Stimulated activated CD4-positive, alpha-beta T cell treated with anti-CD3 and anti-CD28 coated beads, Interleukin-1b, Interleukin-23, amount 100 ng/mL, for 1 hour (primary cell): ENCODE results near the gene ATP13A3.
A peak's percentile ranks its signal among the peaks of the same experiment; 100 is the strongest.
"Not testable (repeated sequence)": the region's sequence is repeated elsewhere in the genome, so short reads cannot be mapped to it uniquely, and the experiment has no call there.

Source experiments
- DNase-seq, 2 donors: peaks; one replicate each; pipeline ENCODE4 v3.0.0-alpha.2; 2020; ENCODE audit warnings: low read depth in 2 of 2

Gene ATP13A3

DNA sequence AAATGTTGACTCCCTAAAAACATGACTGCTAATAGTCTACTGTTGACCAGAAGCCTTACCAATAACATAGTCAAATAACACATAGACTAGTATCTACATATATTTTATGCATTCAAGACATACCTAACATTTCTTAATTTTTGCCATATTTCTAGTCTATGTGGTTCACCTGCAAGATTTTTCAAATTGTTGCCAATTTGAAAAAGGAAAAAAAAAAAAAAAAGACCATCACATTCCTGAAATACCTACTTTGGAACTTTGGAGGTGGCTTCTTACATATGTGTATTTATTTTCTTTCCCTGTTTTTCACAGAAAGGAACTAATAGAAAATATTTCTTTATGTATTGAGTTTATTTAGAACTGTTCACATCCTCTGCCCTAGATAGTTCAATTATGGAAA, 13.4 kb upstream of the ATP13A3 start:
- DNase-seq = no peak

DNA sequence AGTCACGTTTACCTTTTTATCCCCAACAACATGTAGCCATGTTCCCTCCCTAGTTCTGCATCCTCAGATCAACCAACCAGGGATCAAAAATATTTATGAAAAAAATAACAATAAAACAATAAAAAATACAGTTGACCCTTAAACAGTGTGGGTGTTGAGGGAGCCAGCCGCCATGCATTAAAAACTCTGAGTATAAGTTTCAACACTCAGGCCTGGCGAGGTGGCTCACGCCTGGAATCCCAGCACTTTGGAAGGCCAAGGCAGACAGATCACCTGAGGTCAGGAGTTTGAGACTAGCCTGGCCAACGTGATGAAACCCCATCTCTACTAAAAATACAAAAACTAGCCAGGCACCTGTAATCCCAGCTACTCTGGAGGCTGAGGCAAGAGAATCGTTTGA, 12.7 kb upstream of the ATP13A3 start:
- not testable (repeated sequence) for DNase-seq

DNA sequence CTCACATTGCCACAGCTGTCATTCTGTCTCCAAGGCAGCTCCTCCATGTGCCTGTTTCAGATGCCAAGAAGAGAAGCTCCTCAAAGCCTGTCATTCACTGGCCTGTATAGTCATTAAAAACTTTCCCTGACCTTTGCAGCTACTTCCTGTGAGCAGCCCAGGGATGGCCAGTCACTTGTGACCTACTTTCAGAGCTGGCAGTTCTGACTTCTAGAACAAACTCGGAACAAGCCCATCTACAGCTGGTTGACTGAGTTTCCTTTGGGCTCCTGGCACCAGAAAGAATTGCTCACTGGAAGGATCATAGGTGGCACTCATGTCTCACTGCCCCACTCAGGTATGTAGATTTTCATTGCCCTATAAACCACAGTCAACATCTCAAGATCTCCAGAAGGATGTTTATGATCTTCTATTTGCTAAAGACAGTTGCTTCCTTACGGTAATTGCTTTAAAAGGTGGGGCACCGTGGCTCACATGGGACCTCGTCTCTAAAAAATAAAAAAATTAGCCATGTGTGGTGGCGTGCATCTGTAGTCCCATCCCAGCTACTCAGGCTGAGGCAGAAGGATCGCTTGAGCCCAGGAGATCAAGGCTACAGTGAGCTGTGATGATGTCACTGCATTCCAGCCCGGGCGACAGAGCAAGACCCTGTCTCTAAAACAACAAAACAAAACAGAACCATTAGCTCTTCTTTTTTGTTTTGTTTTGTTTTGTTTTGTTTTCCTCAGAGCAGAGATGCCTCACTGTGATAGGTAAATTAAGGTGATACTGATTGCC, 11.2 kb upstream of the ATP13A3 start:
- no peak for DNase-seq

DNA sequence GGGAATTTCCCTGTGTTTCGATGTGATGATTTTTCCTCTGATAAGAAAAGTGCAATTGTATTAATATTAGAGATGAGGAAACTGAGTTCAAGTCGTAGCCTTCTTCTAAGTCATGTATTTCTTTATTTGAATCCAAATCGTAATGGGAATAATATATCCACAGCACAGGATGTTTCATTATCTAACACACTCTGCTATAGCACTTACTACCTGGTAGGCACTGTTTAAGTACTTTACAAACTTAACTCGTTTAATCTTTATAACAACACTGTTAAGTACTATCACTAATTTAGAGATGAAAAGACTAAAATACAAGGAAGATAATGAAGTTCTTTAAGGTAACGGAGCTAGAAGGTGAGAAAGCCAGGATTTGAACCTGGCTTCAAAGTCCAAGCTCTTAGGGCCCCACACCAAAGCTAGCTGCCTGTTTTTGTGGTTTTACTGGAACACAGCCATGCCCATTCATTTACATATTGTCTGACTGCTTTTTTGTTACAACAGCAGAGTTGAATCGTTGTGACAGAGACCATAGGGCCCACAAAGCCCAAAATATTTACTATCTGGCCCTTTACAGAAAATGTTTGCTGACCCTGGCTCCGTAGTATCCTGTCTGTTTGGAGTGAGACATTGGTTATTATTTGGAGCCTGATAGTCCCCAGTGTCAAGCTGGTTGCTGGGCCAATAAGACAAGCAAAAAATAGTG, 9.6 kb upstream of the ATP13A3 start:
- no peak for DNase-seq

DNA sequence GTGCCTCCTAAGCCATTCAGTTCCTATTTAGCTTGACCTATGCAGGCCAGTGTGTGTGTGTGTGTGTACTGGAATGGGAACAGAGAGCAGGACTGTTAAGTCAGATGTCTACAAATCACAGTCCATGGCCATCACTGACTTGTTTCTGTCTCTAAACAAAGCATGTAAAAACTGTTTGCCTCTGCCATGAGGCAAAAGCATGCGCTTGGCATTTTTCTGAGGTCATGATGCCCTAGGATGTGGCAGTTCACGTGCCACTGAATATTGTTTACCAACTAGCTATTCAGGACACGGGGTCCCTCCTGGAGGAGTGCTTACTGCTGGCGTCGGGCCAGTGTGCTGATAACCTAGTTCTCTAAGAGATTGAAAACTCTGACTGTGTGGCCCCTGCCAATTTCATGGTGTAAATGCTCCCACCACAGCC, 8.2 kb upstream of the ATP13A3 start:
- no peak for DNase-seq

DNA sequence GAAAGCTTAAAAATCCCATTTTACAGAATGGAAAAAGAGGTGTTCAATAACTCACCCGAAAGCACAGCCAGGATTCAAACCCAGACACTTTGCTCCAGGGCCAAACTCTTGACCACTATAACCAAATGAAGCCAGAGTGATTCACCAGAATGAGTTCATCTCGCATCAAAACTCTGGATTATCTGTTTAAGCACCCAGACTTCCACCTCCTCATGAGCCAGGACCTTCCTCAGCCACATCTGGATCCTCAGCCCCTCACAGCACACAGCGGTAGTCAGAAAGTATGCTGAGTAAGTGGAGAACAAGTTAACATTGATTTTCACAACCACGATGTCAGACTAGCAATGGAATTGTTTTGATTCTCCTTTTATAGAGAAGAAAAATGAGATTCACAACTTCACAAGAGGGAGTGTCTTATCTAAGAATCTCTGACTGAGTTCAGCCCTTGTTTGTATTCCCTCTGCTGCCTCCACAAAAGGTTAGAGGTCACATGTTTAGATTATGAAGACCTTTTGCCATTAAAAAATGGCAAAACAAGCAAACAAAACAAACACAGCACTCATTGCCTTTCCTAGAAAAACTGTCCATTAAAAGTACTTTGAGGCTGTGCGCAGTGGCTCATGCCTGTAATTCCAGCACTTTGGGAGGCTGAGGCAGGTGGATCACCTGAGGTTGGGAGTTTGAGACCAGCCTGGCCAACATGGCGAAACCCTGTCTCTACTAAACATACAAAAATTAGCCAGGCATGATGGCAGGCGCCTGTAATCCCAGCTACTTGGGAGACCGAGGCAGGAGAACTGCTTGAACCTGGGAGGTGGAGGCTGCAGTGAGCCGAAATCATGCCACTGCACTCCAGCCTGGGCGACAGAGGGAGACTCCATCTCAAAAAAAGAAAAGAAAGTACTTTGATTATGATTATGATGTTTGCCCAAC, 7.5 kb upstream of the ATP13A3 start:
- not testable (repeated sequence) for DNase-seq

DNA sequence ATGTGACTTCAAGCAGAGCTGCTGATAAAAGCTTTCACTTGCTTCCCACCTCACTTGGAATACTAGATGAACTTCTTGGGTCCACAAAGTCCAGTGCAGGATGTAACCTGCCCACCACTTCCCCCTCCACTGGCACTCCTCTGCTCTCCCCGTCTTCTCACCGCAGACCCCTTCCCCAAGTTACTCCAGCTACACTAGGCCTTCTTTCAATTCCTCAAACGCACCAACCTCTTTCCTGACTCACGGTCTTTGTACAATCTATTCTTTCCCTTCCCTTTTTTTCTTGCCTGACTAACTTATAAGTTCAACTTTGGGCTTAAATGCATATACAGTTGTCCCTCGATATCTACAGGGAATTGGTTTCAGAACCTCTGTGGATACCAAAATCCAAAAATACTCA, 5.2 kb upstream of the ATP13A3 start:
- no peak for DNase-seq

DNA sequence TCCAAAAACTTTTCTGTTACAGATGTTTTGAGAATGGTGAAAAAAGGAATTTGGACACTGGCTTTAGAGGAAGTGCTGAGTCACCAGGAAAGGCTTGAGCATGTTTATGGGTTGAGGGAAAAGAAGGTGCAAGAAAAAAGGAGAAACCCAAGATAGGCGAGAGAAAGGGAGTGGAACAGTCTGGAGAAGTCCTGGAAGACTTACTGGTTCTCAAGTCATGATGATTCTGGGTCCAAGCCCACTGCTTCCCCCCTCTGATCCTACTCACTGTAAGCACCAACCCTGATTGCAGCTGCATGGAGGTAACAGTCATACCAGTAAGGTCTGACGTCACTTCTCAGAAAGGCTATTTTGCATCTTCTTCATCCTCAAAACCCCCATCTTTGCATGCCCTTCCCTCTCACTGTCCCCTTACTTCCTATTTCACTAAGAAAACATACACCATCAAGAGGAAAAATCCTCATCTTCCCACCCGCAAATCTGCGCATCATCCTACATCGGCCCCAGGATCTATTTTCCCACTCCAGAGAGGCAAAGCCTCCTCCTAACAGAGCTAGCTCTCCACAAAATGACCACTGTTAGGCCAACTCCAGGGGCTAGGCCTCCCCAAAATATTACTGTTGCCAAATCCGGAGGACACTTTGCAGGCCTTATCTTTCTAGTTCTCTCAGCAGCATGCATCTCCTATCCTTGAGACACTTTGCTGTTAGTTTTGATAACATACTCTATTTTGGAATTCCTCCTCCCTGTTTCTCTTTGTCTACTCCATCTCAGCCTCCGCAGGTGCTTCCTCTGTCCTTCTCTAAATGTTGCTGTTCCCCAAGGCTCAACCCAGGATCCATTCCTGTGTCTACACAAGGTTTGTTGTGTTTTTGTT, 3.2 kb upstream of the ATP13A3 start:
- DNase-seq = no peak

DNA sequence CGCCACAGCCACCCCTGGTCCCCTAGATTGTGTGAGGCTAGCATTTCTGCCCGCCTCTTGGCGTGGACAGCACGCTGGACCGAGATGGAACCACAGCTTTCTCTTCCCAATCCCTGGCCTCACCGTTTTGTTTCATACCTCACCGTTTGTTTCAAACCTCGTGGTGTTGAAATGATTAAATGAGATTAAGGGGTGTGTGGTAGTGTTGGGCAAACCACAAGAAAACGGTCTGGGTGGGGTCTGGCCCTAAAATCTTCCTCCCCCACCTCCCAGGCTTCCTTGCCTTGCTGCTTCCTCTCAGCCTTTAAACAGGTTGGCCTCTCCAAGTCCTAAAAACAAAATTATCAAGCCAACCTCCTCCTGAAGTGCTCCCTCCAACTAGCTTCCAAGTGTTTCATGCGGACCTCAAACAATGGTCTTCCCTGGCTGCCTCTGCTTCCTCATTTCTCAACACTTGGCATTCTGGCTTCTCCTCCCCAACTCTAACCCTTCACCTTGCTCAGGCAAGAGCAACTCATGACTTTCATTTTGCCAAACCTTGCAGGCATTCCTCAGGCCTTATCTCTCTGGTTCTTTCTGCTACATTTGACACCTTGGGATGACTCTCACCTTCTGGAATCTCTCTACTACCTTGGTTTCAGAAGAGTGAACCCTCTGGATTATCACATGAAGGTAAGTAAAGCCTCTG, 1.4 kb upstream of the ATP13A3 start:
- no peak for DNase-seq

DNA sequence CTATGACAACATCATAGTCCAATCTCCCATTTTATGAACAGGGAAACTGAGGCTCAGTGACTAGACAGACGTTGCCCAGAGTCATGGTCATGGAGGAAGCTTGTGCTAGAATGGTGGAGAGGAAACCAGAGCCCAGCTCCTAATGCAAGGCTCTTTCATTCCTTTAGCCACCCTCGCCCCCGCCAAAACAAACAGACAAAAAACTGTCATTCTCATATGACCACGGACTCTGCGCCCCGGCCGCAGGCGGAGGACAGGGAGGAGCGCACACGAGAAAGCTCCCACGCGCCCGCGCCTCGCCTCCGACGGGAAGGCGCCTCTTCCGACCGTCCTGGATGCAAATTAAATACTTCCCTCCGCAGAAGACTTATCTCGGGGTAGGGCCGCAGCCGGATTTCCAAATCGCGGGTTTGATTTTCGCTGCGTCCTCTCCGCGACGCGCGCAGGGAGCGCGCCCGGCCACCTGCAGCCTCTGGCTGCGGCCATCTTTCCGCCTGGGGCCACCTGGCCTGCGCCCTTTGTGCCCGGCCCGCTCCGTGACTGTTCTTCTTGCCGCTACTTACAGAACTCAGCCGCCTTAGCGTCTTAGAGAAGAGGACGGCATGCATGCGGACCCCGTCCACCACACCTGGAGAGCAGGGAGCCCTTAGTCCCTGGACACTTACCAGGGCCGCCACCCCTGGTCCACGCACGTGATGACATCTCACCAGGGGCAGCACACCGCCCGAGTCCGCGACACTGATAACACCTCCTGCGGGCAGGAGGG, 670 bp upstream of the ATP13A3 start:
- no peak for DNase-seq

DNA sequence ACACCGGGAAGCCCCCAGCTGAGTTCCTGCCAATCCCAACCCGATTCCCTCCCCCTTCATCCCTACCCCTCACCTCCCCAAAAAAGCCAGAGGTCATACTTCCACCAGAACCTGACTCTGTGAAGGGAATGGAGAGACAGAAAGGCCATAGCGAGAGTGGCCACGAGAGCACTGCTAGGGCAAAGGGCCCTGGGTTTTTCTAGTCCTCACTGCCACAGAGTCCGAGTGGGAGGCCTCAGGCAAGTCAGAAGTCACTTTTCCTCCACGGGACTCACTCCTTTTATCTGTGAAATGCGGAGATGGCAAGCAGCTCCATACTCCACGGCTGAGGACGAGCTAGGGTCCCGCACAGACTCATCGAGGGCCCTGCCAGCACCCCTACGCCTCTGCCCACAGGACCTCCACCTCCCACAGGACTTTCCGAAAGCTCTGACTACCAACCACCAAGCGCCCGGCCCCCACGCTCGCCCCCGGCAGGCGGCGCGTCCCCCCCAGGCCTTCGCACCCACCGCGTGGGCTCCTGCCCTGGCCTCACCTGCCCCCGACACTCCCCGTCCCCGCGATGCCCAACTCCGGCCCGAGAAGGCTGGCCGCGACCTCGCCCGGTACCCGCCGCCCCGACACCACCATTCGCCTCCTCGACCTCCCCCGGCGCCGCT, 792 bp downstream of the ATP13A3 start:
- peak; percentile 26 to 32 for DNase-seq

DNA sequence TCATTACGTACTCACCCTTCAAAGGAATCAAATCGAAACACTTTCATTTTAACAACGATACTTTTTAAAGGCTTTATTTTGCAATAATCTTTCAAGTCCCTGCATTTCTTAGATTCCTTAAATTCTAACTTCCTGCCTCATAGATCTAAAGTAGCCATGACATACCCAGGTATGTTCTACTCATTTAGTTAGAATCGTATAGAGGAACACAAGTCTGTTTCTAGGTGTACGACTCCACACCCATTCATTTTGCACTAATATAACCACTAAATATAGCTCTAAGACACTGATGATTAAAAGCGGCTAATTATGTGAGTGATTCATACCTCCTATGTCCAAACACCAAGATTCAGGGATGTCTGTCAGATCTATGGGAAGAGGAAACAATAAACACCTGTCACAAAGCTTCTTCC, 1.3 kb downstream of the ATP13A3 start:
- no peak for DNase-seq

DNA sequence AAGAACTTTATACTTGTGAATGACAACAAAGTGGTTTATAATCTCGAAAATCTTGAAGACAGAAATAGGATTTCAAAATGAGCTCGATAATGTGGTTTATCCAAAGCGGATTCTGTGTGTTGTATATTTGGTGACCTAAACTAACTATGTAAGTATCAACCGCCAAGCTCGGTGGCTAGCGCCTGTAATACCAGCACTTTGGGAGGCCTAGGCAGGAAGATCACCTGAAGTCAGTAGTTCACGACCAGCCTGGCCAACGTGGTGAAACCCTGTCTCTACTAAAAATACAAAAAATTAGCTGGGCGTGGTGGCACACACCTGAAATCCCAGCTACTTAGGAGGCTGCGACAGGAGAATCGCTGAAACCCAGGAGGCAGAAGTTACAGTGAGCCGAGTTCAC, 2.2 kb downstream of the ATP13A3 start:
- DNase-seq = no peak

DNA sequence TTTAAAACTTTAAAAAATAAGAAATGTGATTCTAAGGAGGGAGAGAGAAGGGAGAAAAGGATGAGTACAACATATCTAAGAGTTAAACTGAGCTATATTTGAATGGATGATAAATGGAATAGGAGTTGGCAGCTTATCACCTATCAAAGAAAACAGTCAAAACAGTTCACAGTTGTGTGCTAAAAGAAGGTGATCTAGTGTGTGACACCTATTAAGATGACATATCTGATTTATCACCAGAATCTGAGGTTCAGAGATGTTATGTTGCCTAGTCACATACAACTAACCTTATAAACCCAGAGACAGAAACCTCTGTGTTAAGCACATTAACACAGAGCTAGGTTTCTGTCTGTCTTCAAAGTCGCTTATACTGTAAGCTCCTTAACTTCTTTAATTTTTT, 3.0 kb downstream of the ATP13A3 start:
- DNase-seq = no peak

DNA sequence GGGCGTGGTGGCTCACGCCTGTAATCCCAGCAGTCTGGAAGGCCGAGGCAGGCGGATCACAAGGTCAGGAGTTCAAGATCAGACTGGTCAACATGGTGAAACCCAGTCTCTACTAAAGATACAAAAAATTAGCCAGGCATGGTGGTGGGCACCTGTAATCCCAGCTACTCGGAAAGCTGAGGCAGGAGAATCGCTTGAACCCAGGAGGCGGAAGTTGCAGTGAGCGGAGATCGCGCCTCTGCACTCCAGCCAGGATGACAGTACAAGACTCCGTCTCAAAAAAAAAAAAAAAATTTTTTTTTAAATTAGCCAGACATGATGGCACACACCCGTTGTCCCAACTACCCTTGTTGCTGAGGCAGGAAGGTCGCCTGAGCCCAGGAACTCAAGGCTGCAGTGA, 4.0 kb downstream of the ATP13A3 start:
- not testable (repeated sequence) for DNase-seq

DNA sequence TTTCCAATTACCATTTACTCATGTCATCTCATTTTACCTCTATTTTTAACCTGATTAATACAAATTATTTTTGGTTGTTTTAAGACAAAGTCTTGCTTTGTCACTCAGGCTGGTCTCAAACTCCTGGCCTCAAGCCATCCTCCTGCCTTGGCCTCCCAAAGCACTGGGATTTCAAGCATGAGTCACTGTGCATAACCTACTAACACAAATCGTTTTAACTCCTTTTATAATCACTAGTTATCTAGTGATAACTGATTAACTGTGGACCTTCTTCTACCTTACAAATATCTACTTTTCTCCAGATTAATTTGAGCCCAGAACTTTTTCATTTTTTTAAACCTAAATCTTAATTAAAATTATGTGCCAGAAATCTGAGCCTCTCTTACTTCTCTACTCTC, 4.6 kb downstream of the ATP13A3 start:
- no peak for DNase-seq

DNA sequence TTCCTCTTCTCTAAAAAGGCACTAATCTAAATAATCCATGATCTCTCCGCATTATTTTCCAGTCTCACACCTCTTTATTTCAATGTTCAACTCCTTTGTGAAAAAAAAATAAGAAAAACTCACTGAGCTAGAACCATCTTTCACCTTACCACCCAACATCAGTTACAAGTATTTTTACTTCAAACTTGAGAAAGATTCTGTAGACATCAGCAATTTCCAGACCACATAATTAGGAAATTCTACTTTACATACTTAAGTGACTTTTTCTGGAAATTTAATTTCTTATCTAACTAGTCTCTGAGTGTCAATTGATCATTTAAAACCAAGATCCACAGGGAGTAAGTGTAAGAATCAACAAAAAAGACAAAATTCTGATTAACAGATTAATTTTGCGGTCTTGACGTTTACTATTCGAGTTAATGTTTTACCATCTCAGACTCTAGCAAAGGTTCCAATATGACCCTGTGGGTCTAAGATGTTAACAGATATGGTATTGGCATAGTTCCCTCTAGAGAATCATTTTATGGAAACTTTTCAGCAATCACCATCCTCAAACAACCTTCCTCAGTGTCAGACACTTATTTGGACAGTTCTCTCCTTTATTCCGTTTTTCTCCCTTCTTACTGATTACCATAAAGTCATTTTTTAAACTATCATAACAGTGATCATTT, 5.1 kb downstream of the ATP13A3 start:
- DNase-seq = no peak

DNA sequence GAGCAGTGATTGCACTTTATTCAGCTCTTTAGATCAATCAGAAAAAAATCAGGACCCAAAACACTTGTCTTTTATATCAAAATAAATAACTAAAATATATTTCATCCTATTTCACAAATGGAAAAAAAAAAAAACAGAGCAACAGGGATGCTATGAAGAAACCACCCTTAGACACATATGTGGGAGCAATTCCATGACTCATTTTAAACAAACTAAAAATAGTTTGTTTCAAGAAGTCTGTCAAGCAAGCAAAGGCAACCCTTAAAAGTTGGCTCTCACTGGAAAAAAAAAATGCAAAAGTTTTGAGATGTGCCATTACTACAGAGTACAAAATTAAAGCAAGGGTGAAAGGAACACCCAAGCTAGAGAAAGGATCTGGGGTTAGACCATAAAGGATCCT, 5.7 kb downstream of the ATP13A3 start:
- no peak for DNase-seq

DNA sequence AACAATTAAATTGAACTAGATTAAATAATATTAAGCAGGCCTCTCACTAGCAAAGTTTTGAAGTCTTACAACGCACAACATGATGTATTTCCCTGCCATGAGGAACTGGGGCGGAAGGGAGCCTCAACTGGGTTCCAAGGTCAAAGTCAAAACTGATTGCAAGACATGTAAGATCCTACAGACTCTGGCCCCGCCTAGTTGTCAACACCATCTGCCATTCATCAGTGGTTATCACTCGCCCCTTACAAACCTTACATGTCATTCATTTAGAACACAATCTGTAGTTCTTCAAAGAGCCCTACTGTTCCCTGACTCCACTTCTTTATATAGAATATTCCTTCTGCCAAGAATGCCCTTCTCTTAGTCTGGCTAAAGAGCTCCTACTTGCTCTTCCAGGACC, 10.0 kb downstream of the ATP13A3 start:
- no peak for DNase-seq
